NCI-H1105 (cell line): ENCODE results near the gene CASTOR1.
A peak's percentile ranks its signal among the peaks of the same experiment; 100 is the strongest.
"Not testable (repeated sequence)": the region's sequence is repeated elsewhere in the genome, so short reads cannot be mapped to it uniquely, and the experiment has no call there.

Experiments used
- DNase-seq: peaks from one replicate; lab custom pipeline; 2025; lab: John Stamatoyannopoulos, UW

The CASTOR1 gene

GRCh38 chr22:30289141-30289979 lies at the start of gene CASTOR1:
Gene CASTOR1 (minus strand): TSS chr22:30289505. CDS start chr22:30289497, 8 bp downstream.
- DNase-seq, result peak; percentile 96

- DNase-seq, result no peak
These were observed 49.5 kb upstream of the CASTOR1 start for GRCh38 chr22:30338802-30339201.

- not testable (repeated sequence) for DNase-seq
These were observed 49.0 kb upstream of the CASTOR1 start for GRCh38 chr22:30338341-30338740.

GRCh38 chr22:30337461-30337778 lies 48.1 kb upstream of the CASTOR1 start:
- DNase-seq, result no peak

- DNase-seq, result no peak
These were observed 47.6 kb upstream of the CASTOR1 start for GRCh38 chr22:30336752-30337460.

GRCh38 chr22:30335236-30335635 lies 45.9 kb upstream of the CASTOR1 start:
- no peak for DNase-seq

- no peak for DNase-seq
These were observed 45.3 kb upstream of the CASTOR1 start for GRCh38 chr22:30334646-30335045.

- no peak for DNase-seq
These were observed 44.4 kb upstream of the CASTOR1 start for GRCh38 chr22:30333707-30334087.

- no peak for DNase-seq
These were observed 43.8 kb upstream of the CASTOR1 start for GRCh38 chr22:30332994-30333706.

GRCh38 chr22:30332551-30332950 lies 43.2 kb upstream of the CASTOR1 start:
- DNase-seq, result no peak

GRCh38 chr22:30328466-30329049 lies 39.3 kb upstream of the CASTOR1 start:
- no peak for DNase-seq

- no peak for DNase-seq
These were observed 38.6 kb upstream of the CASTOR1 start for GRCh38 chr22:30327864-30328345.

GRCh38 chr22:30326706-30327362 lies 37.5 kb upstream of the CASTOR1 start, which contains the start of gene TBC1D10A:
Gene TBC1D10A (minus strand): TSS chr22:30326941. CDS start chr22:30326881, 60 bp downstream.
- peak; percentile 91 for DNase-seq

- no peak for DNase-seq
These were observed 37.0 kb upstream of the CASTOR1 start for GRCh38 chr22:30326255-30326705.

- no peak for DNase-seq
These were observed 36.5 kb upstream of the CASTOR1 start for GRCh38 chr22:30325724-30326254.

- no peak for DNase-seq
These were observed 35.9 kb upstream of the CASTOR1 start for GRCh38 chr22:30325065-30325720.

- DNase-seq, result no peak
These were observed 34.9 kb upstream of the CASTOR1 start for GRCh38 chr22:30324014-30324730.

GRCh38 chr22:30323246-30323645 lies 33.9 kb upstream of the CASTOR1 start:
- no peak for DNase-seq

- DNase-seq, result no peak
These were observed 32.2 kb upstream of the CASTOR1 start for GRCh38 chr22:30321461-30321860.

GRCh38 chr22:30320021-30320556 lies 30.8 kb upstream of the CASTOR1 start:
- DNase-seq, result no peak
